AG10803 (cell line): ENCODE results near the gene ZBTB17.

Source experiments
- DNase-seq: peaks from one replicate; pipeline ENCODE4 v3.0.0; 2010; ENCODE audit warnings: low read depth
- H3K4me3 ChIP-seq: 2 replicates; pipeline ENCODE4 v1.5.1; 2011; ENCODE audit warnings: mild to moderate bottlenecking, low read length, control low read depth
- CTCF ChIP-seq: conservative IDR thresholded peaks from 2 replicates; pipeline ENCODE4 v1.5.1; 2011; ENCODE audit warnings: mild to moderate bottlenecking, low read length, control low read depth, inconsistent platforms

The ZBTB17 gene

GRCh38 chr1:15958793-15959192, 17.1 kb downstream of the ZBTB17 start:
- H3K4me3 ChIP-seq: no peak overlapping the region
- peak; percentile 26 for DNase-seq
- TF ChIP-seq CTCF: no peak

- no peak for TF ChIP-seq CTCF
- no peak overlapping the region for H3K4me3 ChIP-seq
Observed at GRCh38 chr1:15958111-15958510, 17.8 kb downstream of the ZBTB17 start.

GRCh38 chr1:15957221-15958095, 18.4 kb downstream of the ZBTB17 start:
- no peak for DNase-seq

More at GRCh38 chr1:15958111-15958510, 17.8 kb downstream of the ZBTB17 start:
- DNase-seq: no peak

GRCh38 chr1:15956150-15956549, 19.8 kb downstream of the ZBTB17 start:
- no peak for TF ChIP-seq CTCF
- peak; percentile 68 for DNase-seq
- no peak overlapping the region for H3K4me3 ChIP-seq

More at GRCh38 chr1:15957221-15958095, 18.4 kb downstream of the ZBTB17 start:
- H3K4me3 ChIP-seq: no peak overlapping the region
- peak; percentile 55 for TF ChIP-seq CTCF

- H3K4me3 ChIP-seq: no peak overlapping the region
- no peak for DNase-seq
- TF ChIP-seq CTCF: no peak
Observed at GRCh38 chr1:15955552-15955951, 20.3 kb downstream of the ZBTB17 start.

GRCh38 chr1:15954316-15954715, 21.6 kb downstream of the ZBTB17 start:
- H3K4me3 ChIP-seq: no peak overlapping the region
- TF ChIP-seq CTCF: no peak
- no peak for DNase-seq

GRCh38 chr1:15953791-15954241, 22.1 kb downstream of the ZBTB17 start:
- no peak overlapping the region for H3K4me3 ChIP-seq
- TF ChIP-seq CTCF: no peak
- no peak for DNase-seq
